GM12892 (cell line): ENCODE measurements around the gene AP4E1.

ENCODE experiments used
- POLR2A ChIP-seq: IDR thresholded peaks from 2 replicates; pipeline ENCODE4 v1.6.1; 2011; ENCODE audit warnings: low read depth, low read length, control low read depth
- POLR2AphosphoS5 ChIP-seq: IDR thresholded peaks from 2 replicates; pipeline ENCODE4 v1.6.1; 2011; ENCODE audit warnings: low read depth, low read length, control low read depth
- TAF1 ChIP-seq: IDR thresholded peaks from 2 replicates; pipeline ENCODE4 v1.6.1; 2011; ENCODE audit warnings: low read depth, mild to moderate bottlenecking, control low read depth, low read length, borderline replicate concordance

DNA sequence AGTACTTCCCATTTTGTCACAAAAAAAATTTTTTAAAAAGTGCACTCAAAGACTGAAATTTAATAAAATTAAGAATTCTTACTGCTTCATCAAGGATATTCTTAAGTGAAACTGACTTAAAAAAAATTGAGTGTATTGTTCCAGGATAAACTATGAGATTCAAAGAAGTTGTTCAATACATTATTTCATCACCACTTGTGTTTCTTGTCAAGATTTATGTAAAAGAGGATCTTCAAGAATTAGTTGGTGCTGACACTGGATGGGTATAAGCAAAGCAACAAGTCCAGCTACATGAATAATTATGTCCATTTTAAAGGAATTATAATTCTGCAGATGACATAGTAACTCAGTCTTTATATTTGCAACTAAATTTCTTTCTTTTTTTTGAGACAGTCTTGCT is 4.3 kb upstream of the AP4E1 start:
- no peak for TF ChIP-seq POLR2A
- no peak for TF ChIP-seq POLR2AphosphoS5
- TF ChIP-seq TAF1: no peak
